Ectodermal cell (in vitro differentiated cells): ENCODE measurements around the gene EXOG.
"Not testable (repeated sequence)": the region's sequence is repeated elsewhere in the genome, so short reads cannot be mapped to it uniquely, and the experiment has no call there.

Experiments
- H3K27ac ChIP-seq: 2 replicates; pipeline ENCODE4 v1.7.0; 2013; ENCODE audit warnings: mild to moderate bottlenecking, low read depth, low read length; ENCODE audit not compliant: insufficient read depth, poor library complexity, severe bottlenecking
- H3K27me3 ChIP-seq: 2 replicates; pipeline ENCODE4 v1.7.0; 2013; ENCODE audit warnings: mild to moderate bottlenecking, low read length; ENCODE audit not compliant: insufficient read depth, control insufficient read depth, poor library complexity, severe bottlenecking
- H3K36me3 ChIP-seq: one replicate; pipeline ENCODE4 v1.7.0; 2013; ENCODE audit warnings: low read length; ENCODE audit not compliant: control insufficient read depth, insufficient read depth
- H3K4me1 ChIP-seq: one replicate; pipeline ENCODE4 v1.7.0; 2013; ENCODE audit warnings: low read length; ENCODE audit not compliant: control insufficient read depth, insufficient read depth
- H3K4me3 ChIP-seq: 2 replicates; pipeline ENCODE4 v1.7.0; 2013; ENCODE audit warnings: low read depth, low read length, control low read depth; ENCODE audit not compliant: insufficient read depth
- H3K9me3 ChIP-seq: 2 replicates; pipeline ENCODE4 v1.7.0; 2013; ENCODE audit warnings: mild to moderate bottlenecking, low read length, moderate library complexity; ENCODE audit not compliant: control insufficient read depth
- whole genome bisulfite sequencing, 2 experiments: methylation state at CpG; one replicate each; pipeline ENCODE4 v1.1.7; 2013; ENCODE audit warnings: missing lambda C conversion rate in 2 of 2; 5-methylcytosine and 5-hydroxymethylcytosine counted together

Gene EXOG

GRCh38 chr3:38562467-38562925 lies 66.4 kb downstream of the EXOG start:
- H3K36me3 ChIP-seq = no peaks in the 10 kb centered on the region
- H3K9me3 ChIP-seq = no peaks in the 10 kb centered on the region
- no peaks in the 10 kb centered on the region for H3K27me3 ChIP-seq
- H3K27ac ChIP-seq = no peak overlapping the region
- H3K4me3 ChIP-seq = no peak overlapping the region
- 95 to 96% methylated on average over 7 of the region's 7 CpGs for whole genome bisulfite sequencing, 2 experiments
- no peaks in the 10 kb centered on the region for H3K4me1 ChIP-seq

- 91 to 92% methylated on average over 15 of the region's 15 CpGs for WGBS, 2 experiments
These were observed 67.1 kb downstream of the EXOG start for GRCh38 chr3:38563070-38563885.

GRCh38 chr3:38563886-38564270 lies 67.7 kb downstream of the EXOG start:
- Histone ChIP-seq H3K4me1 (no peaks in the 10 kb centered on the region), H3K27me3 (no peaks in the 10 kb centered on the region), H3K4me3 (no peak overlapping the region), H3K36me3 (no peaks in the 10 kb centered on the region), H3K9me3 (no peaks in the 10 kb centered on the region), H3K27ac (no peak overlapping the region)
- WGBS, 2 experiments = 91 to 93% methylated on average over 10 of the region's 10 CpGs

More at GRCh38 chr3:38563070-38563885, 67.1 kb downstream of the EXOG start:
- no peaks in the 10 kb centered on the region for H3K9me3 ChIP-seq
- H3K27ac ChIP-seq = no peak overlapping the region
- H3K36me3 ChIP-seq = no peaks in the 10 kb centered on the region
- no peak overlapping the region for H3K4me3 ChIP-seq
- H3K27me3 ChIP-seq = no peaks in the 10 kb centered on the region
- no peaks in the 10 kb centered on the region for H3K4me1 ChIP-seq

GRCh38 chr3:38564631-38565338 lies 68.6 kb downstream of the EXOG start:
- WGBS, 2 experiments = 90 to 95% methylated on average over 6 of the region's 6 CpGs
- no peaks in the 10 kb centered on the region for H3K27me3 ChIP-seq

GRCh38 chr3:38565339-38566214 lies 69.4 kb downstream of the EXOG start:
- Histone ChIP-seq H3K36me3 (no peaks in the 10 kb centered on the region), H3K4me1 (no peaks in the 10 kb centered on the region), H3K27me3 (no peaks in the 10 kb centered on the region), H3K4me3 (no peak overlapping the region), H3K27ac (no peak overlapping the region), H3K9me3 (no peaks in the 10 kb centered on the region)
- WGBS, 2 experiments = 93 to 95% methylated on average over 13 of the region's 13 CpGs

More at GRCh38 chr3:38564631-38565338, 68.6 kb downstream of the EXOG start:
- Histone ChIP-seq H3K27ac (no peak overlapping the region), H3K4me3 (no peak overlapping the region), H3K4me1 (no peaks in the 10 kb centered on the region), H3K36me3 (no peaks in the 10 kb centered on the region), H3K9me3 (no peaks in the 10 kb centered on the region)

- no peak overlapping the region for H3K27ac ChIP-seq
- H3K27me3 ChIP-seq = no peaks in the 10 kb centered on the region
- no peaks in the 10 kb centered on the region for H3K36me3 ChIP-seq
- 93 to 96% methylated on average over 13 of the region's 13 CpGs for WGBS, 2 experiments
- H3K4me1 ChIP-seq = no peaks in the 10 kb centered on the region
- H3K9me3 ChIP-seq = no peaks in the 10 kb centered on the region
- H3K4me3 ChIP-seq = no peak overlapping the region
These were observed 70.0 kb downstream of the EXOG start for GRCh38 chr3:38566215-38566528.

GRCh38 chr3:38566794-38567193 lies 70.7 kb downstream of the EXOG start:
- not testable (repeated sequence) for H3K4me3 ChIP-seq, H3K9me3 ChIP-seq, H3K27ac ChIP-seq, H3K27me3 ChIP-seq, H3K36me3 ChIP-seq, H3K4me1 ChIP-seq
- WGBS, 2 experiments = 87 to 94% methylated on average over 7 of the region's 7 CpGs

GRCh38 chr3:38567498-38567897 lies 71.4 kb downstream of the EXOG start:
- H3K4me3 ChIP-seq = no peak overlapping the region
- WGBS, 2 experiments = 94% methylated on average over 4 of the region's 4 CpGs

GRCh38 chr3:38573111-38573510 lies 77.0 kb downstream of the EXOG start:
- 82 to 94% methylated on average over 3 of the region's 3 CpGs for WGBS, 2 experiments
- Histone ChIP-seq H3K9me3 (no peaks in the 10 kb centered on the region), H3K27me3 (no peaks in the 10 kb centered on the region), H3K4me3 (no peak overlapping the region), H3K36me3 (no peaks in the 10 kb centered on the region), H3K27ac (no peak overlapping the region), H3K4me1 (no peaks in the 10 kb centered on the region)

More at GRCh38 chr3:38567498-38567897, 71.4 kb downstream of the EXOG start:
- no peaks in the 10 kb centered on the region for H3K4me1 ChIP-seq
- H3K27me3 ChIP-seq = no peaks in the 10 kb centered on the region
- no peak overlapping the region for H3K27ac ChIP-seq
- H3K36me3 ChIP-seq = no peaks in the 10 kb centered on the region
- no peaks in the 10 kb centered on the region for H3K9me3 ChIP-seq

GRCh38 chr3:38573556-38573955 lies 77.4 kb downstream of the EXOG start:
- no peaks in the 10 kb centered on the region for H3K27me3 ChIP-seq
- 87 to 93% methylated on average over 3 of the region's 3 CpGs for WGBS, 2 experiments
- H3K4me1 ChIP-seq = no peaks in the 10 kb centered on the region
- no peaks in the 10 kb centered on the region for H3K9me3 ChIP-seq
- no peak overlapping the region for H3K4me3 ChIP-seq
- no peak overlapping the region for H3K27ac ChIP-seq
- no peaks in the 10 kb centered on the region for H3K36me3 ChIP-seq
